Omental fat pad (tissue), 4 donors: ENCODE measurements around the gene ISYNA1. TPM values are rescaled to one million over a fixed set of nuclear protein-coding genes. Genes with fewer than 3 reads are reported as not detected.

Experiments used
- ATAC-seq: fragments of 150-250 bp; one replicate; pipeline ENCODE4 v1.9.1; 2016; ENCODE audit warnings: mild to moderate bottlenecking, moderate library complexity; ENCODE audit not compliant: low FRiP score
- DNase-seq: peaks from one replicate; pipeline ENCODE4 v3.0.0-alpha.2; 2019; ENCODE audit warnings: low spot score
- CTCF ChIP-seq, 3 donors: fragments of 450-650 bp; IDR thresholded peaks; one replicate each; pipeline ENCODE4 v1.5.1; 2016 to 2017; ENCODE audit warnings: antibody characterized with exemption in 3 of 3, mild to moderate bottlenecking in 3 of 3, moderate library complexity in 2 of 3
- total RNA-seq, 4 donors: library from RNA; depleted of rRNA; stranded (reverse); fragments of >200 nt; gene quantifications; one replicate each; pipeline ENCODE4 v1.1.0, GENCODE V29; 2016

Gene ISYNA1
- total RNA-seq, 4 donors from 2014 or later = 20.0 to 36.7 (median 29.8) TPM

DNA sequence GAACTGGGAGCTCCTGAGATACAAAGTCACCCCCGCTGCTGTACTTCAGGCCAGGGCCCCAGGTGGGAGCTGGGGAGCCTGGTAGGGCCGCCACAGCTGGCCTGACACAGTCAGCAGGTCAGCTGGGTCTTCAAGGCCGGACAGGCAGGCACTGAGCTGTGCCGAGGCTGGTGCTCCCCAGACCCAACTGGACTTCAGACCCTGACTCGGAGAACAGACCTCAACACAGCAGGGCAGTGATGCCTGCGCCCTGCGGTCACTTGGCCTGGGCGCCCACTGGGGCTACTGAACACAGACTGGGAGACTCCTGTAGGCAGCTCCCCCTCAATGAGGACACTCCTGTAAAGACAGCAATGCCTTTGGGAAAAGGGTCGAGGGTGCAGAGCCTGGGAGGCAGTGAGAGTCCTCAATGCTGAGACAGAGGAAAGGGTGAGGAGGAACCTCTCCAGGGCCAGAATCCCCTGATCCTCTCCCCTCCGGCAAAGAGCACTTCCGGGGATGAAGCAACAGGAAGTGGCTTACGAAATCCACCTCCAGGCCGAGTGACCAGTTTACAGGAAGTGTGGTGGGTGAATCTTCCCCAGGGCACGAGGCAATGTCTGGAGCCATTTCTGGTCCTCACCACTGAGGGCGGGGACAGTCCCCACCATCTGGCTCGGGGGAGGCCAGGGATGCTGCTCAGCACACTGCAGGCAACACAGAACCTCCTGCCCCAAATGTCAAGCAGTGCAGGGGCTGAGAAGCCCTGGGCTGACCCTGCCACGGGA, 40.8 kb upstream of the ISYNA1 start:
- ATAC-seq = peak; percentile 63
- TF ChIP-seq CTCF (IDR thresholded peaks at IDR 0.05) = no peak
- DNase-seq = peak; percentile 73

DNA sequence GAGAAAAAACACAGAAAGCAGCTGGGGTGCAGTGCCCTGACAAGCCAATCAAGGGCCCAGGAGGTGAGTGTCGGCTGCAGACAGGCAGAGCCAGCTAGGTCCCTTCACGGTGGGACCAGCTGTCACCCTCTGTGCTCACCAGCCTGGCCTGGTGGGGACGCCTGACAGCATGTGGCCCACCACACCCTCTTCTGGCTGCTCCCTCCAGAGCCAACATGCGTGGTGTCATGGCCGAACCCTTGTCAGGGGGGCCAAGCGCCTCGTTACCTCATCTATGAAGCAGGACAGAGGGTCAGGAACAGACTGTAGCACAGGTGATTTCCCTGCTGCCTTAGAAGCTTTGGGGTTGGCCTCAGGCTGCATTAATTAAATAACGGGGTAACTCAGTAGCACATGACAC, 40.0 kb upstream of the ISYNA1 start:
- DNase-seq (no peak), ATAC-seq (no peak)
- no peak for TF ChIP-seq CTCF (IDR thresholded peaks at IDR 0.05)

DNA sequence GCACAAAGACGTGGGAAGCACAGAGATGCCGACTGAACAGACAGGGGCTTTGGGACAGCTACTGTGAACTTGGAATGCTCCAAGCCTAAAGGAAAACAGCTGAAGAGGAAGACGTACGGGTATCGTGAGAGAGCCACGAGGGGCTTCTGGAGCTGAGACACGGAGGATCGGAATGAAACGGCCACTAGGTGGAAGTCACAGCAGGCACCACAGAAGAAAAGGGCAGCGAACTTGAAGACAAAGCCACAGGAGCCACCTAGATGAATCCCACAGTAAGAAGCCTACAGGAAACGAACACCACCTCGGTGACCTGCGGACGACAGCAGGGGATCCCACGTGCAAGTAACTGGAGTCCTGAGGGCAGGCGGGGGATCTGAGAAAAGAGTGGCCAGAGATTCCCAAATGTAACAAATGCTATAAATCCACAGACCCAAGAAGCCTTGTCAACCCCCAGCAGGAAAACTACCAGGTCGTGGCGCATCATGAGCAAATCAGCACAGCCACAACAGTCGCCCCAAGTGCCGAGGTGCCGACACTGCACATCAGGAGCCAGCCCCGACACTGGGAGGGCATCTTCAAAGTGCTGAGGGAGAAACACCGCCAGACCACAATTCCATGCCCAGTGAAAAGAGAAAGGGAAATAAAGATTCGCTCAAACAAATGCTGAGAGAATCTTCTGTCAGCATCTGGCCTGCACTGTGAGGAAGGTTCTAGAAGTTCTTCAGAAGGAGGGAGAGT, 39.3 kb upstream of the ISYNA1 start:
- no peak for DNase-seq
- no peak for ATAC-seq
- TF ChIP-seq CTCF (IDR thresholded peaks at IDR 0.05) = no peak

- ATAC-seq (no peak), DNase-seq (no peak)
- no peak for TF ChIP-seq CTCF (IDR thresholded peaks at IDR 0.05)
These were observed 38.6 kb upstream of the ISYNA1 start for GRCh38 chr19:18476507-18477041.

- no peak for ATAC-seq
- DNase-seq = no peak
- TF ChIP-seq CTCF (IDR thresholded peaks at IDR 0.05) = no peak
These were observed 37.9 kb upstream of the ISYNA1 start for GRCh38 chr19:18475762-18476331.

DNA sequence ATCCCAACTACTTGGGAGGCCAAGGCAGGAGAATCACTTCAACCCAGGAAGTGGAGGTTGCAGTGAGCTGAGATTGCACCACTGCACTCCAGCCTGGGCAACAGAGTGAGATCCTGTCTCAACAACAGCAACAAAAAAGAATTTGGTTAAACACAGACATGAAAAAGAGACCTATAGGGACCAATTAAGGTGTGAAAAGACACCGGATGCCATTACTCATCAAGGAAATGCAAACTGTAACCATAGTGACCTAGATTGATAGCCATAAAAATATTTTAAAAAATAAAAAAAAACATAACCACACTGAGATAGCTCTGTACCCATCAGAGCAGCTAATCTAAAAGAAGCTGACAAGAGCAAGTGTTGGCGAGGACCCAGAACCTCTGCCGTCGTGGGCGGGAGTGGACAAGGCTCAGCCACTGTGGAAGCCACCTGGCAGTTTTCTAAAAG, 37.1 kb upstream of the ISYNA1 start:
- no peak for TF ChIP-seq CTCF (IDR thresholded peaks at IDR 0.05)
- DNase-seq (no peak), ATAC-seq (no peak)
